Measurements from ENCODE around the gene COL6A5. TPM values are rescaled to one million over a fixed set of nuclear protein-coding genes. Genes with fewer than 3 reads are reported as not detected.

The COL6A5 gene
- total and polyA plus RNA-seq, 2 of the 13 experiments (the other 11 are each of a cell fraction or from before 2014, with no cell fraction given), result not detected

GRCh38 chr3:130374908-130375307 lies 29.4 kb downstream of the COL6A5 start:
- 0% methylated on average over 1 of the region's 1 CpG for WGBS (ENCODE audit: low lambda C conversion rate)
- no peaks in the 10 kb centered on the region for H3K79me2 ChIP-seq (ENCODE audit: insufficient read depth, low read length)
- DNase-seq (ENCODE audit: low spot score), result no peak
- no peak overlapping the region for H3K27ac ChIP-seq (ENCODE audit: extremely low read length, insufficient read depth, low read length)
- H3K36me3 ChIP-seq (replicated peaks in 1 of 2; ENCODE audit: control insufficient read depth in 1 of 2, insufficient read depth in 2 of 2, low read length in 2 of 2), result no peaks in the 10 kb centered on the region
- H3K4me3 ChIP-seq (replicated peaks in 1 of 3; ENCODE audit: insufficient read depth in 1 of 3, low read depth in 2 of 3, low read length in 3 of 3), result no peak overlapping the region
- no peak for FAIRE-seq
- ATAC-seq, result no peak
- no peak overlapping the region for H3K9ac ChIP-seq (ENCODE audit: insufficient read depth, low read depth, low read length)
- ChIA-PET CTCF (ENCODE audit: low intra/inter-chr PET ratio, low total read pairs) (no interaction called here), POLR2A (no interaction called here)
- no peaks in the 10 kb centered on the region for H3K9me3 ChIP-seq (ENCODE audit: low read length)
- no peak overlapping the region for H2AFZ ChIP-seq (ENCODE audit: low read length)
- TF ChIP-seq RBM39 (IDR thresholded peaks at IDR 0.05; ENCODE audit: low read depth, low read length, poor library complexity, severe bottlenecking) (no peak), HOMEZ (CRISPR knock-in tag; IDR thresholded peaks at IDR 0.05; ENCODE audit: low read depth) (no peak), ARHGAP35 (CRISPR knock-in tag; IDR thresholded peaks at IDR 0.05; ENCODE audit: borderline replicate concordance) (no peak), SP1 (IDR thresholded peaks at IDR 0.05) (no peak), SP1 (CRISPR knock-in tag; IDR thresholded peaks at IDR 0.05) (no peak), MZF1 (CRISPR knock-in tag; IDR thresholded peaks at IDR 0.05; ENCODE audit: borderline replicate concordance) (no peak)
- H4K20me1 ChIP-seq (ENCODE audit: insufficient read depth, low read length), result no peaks in the 10 kb centered on the region
- H3K4me1 ChIP-seq (ENCODE audit: insufficient read depth, low read length), result no peaks in the 10 kb centered on the region
- in situ Hi-C loops (cut with HindIII; ENCODE audit: extremely low pct_ligation_motif_present, low pct_unique_long_range_greater_than_20kb) (no loop called here), intact Hi-C loops (cut with micrococcal nuclease; ENCODE audit: unreplicated experiment) (no loop called here)
- no TSS peak for BruUV-seq (replicated peaks)
- no peaks in the 10 kb centered on the region for H3K27me3 ChIP-seq (ENCODE audit: control insufficient read depth in 1 of 2, insufficient read depth in 2 of 2, low read length in 2 of 2)
- H3K4me2 ChIP-seq (ENCODE audit: low read depth, low read length), result no peak overlapping the region

GRCh38 chr3:130377960-130378676 lies 32.6 kb downstream of the COL6A5 start:
- ChIA-PET POLR2A (no interaction called here), CTCF (ENCODE audit: low intra/inter-chr PET ratio, low total read pairs) (no interaction called here)
- Histone ChIP-seq H4K20me1 (ENCODE audit: insufficient read depth, low read length) (no peaks in the 10 kb centered on the region), H3K27me3 (ENCODE audit: control insufficient read depth in 1 of 2, insufficient read depth in 2 of 2, low read length in 2 of 2) (no peaks in the 10 kb centered on the region), H2AFZ (ENCODE audit: low read length) (no peak overlapping the region), H3K4me1 (ENCODE audit: insufficient read depth, low read length) (no peaks in the 10 kb centered on the region), H3K79me2 (ENCODE audit: insufficient read depth, low read length) (no peaks in the 10 kb centered on the region), H3K4me3 (replicated peaks in 1 of 3; ENCODE audit: insufficient read depth in 1 of 3, low read depth in 2 of 3, low read length in 3 of 3) (no peak overlapping the region), H3K9me3 (ENCODE audit: low read length) (no peaks in the 10 kb centered on the region), H3K9ac (ENCODE audit: insufficient read depth, low read depth, low read length) (no peak overlapping the region), H3K4me2 (ENCODE audit: low read depth, low read length) (no peak overlapping the region), H3K36me3 (replicated peaks in 1 of 2; ENCODE audit: control insufficient read depth in 1 of 2, insufficient read depth in 2 of 2, low read length in 2 of 2) (no peaks in the 10 kb centered on the region), H3K27ac (ENCODE audit: extremely low read length, insufficient read depth, low read length) (no peak overlapping the region)
- FAIRE-seq, result no peak
- intact Hi-C loops (cut with micrococcal nuclease; ENCODE audit: unreplicated experiment), result no loop called here
- in situ Hi-C loops (cut with HindIII; ENCODE audit: extremely low pct_ligation_motif_present, low pct_unique_long_range_greater_than_20kb), result no loop called here
- BruUV-seq (replicated peaks), result no TSS peak
- WGBS (ENCODE audit: low lambda C conversion rate), result 0% methylated on average over 1 of the region's 1 CpG
- no peak for DNase-seq (ENCODE audit: low spot score)
- no peak for ATAC-seq
- no peak for TF ChIP-seq ZNF605 (CRISPR knock-in tag; IDR thresholded peaks at IDR 0.05)
- TF ChIP-seq ZSCAN22 (CRISPR knock-in tag; IDR thresholded peaks at IDR 0.05), result no peak
- no peak for TF ChIP-seq SP5 (CRISPR knock-in tag; IDR thresholded peaks at IDR 0.05; ENCODE audit: borderline replicate concordance, low read depth)
- TF ChIP-seq GABPA (IDR thresholded peaks at IDR 0.05; ENCODE audit: low read depth, low read length), result no peak
- TF ChIP-seq GABPA (CRISPR knock-in tag; IDR thresholded peaks at IDR 0.05; ENCODE audit: low read depth), result no peak
- TF ChIP-seq ZXDC (CRISPR knock-in tag; IDR thresholded peaks at IDR 0.05), result no peak
